ENCODE results near the gene CCHCR1.

Gene CCHCR1

DNA sequence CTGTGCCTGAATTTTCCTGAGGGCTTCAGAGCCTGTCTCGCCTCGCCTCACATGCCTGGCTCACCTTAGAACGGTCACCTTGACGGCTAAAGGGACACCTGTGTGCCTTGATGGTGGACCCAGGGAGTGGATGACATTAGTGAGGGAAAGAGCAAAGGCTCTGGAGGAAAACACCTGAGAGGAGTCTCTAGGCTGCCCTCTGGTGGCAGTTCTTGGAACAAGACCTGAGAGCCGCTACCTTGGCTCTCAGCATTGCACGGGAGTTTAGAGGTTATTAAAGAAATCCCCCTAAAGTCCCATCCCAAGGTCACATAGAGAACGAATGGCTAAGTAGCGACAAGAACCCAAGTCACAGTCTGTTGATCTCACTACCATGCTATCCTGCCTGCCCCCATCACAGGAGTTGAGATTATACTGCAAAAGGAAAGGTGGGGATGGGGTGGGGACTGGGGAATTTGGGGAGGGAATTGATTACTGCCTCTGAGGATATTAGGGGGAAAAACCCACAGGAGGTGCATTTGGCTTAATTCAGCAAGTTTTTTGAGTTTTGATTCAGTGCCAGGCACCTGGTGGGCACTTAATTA, 29.4 kb downstream of the CCHCR1 start:
- peak; percentile 43 for DNase-seq (ENCODE audit: low spot score)

DNA sequence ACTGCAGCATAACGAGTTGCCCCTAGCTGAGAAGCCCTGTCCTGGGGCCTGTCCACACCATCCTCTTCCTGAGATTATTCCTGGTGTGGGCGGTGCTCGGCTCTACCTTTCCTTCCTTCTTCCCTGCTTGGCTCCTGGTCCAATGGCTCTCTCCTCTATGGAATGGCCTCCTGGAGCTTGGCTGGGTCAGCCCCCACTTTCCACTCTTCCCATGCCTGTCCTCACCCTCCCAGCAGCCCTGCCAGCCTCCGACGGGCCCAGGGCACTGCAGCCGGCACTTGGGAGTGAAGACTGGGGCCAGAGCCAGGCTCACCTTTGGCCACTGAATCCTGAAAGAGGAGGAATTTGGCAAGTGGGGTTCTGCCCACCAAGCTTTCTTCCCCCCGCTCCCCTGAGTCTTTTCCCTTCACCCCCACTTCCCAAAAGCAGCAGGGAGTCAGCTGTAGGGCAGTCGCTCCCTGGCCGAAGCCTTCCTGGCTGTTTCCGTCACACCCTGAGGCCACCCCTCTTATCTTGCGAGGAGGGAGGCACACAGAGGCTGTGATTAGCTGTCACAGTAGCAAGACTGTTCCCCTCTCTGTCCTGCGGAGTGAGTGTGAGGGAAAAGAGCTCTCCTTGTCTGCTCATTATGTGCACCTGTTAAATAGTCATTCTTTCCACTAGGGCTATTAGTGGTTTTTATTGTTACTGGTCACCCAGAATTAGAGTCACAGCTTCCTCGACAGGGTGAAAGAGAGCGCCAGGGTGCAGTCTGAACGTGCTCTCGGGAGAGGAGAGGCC, 31.0 kb downstream of the CCHCR1 start:
- no peak for DNase-seq (ENCODE audit: low spot score)

DNA sequence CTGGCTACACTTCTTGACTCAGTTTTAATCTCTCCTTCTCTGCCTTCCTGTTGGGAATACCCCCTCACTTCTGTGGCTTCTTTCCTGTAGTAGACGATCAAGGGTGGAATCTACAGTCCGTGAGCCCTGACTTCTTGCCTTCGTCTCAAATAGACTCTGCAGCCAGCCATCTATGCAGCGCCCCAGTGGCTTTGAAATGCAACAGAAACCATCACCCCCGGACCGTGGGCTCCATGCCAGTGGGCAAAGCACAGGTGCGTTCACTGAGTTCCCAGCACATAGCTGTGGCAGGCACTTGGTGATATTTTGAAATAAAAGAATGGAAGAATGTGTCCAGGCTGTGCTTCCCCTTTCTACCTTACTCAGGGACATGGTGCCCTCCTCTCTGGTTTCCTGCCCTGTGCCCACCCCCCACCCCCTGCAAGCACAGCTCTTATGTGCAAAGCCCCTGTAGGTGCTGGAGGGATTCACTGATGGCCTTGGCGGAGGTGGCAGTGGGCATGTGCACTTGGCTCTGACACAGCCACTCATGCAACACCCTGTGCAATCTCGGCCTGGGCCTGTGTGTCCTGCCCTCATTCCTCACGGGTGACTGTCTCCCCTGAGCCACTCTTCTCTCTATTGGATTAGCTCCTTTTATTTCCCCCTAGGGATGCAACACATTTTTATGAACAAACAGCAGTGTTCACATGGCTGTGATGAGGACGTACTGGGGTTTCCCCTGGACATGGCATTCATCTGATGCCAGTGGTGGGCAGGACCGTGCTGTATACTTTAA, 31.8 kb downstream of the CCHCR1 start:
- DNase-seq (ENCODE audit: low spot score): no peak

DNA sequence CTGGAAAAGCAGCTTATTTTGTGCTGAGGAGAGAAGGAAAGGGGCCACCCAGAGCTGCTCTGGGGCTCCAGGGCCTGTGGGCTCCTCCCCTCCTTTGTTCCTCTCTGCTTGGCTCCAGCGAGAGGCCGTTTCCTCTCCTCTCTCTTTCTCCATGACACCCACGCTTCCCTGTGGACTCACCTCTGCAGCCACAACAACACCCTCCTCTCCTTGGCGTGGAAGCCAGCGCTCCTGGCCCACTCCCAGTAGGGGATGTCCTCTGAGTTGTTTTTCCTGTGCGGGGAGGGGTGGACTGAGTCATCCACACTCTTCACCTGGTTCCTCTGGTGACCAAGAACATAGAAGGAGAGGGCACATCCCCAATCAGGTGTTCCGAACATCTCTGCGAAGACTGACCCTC, 32.4 kb downstream of the CCHCR1 start:
- no peak for DNase-seq (ENCODE audit: low spot score)

DNA sequence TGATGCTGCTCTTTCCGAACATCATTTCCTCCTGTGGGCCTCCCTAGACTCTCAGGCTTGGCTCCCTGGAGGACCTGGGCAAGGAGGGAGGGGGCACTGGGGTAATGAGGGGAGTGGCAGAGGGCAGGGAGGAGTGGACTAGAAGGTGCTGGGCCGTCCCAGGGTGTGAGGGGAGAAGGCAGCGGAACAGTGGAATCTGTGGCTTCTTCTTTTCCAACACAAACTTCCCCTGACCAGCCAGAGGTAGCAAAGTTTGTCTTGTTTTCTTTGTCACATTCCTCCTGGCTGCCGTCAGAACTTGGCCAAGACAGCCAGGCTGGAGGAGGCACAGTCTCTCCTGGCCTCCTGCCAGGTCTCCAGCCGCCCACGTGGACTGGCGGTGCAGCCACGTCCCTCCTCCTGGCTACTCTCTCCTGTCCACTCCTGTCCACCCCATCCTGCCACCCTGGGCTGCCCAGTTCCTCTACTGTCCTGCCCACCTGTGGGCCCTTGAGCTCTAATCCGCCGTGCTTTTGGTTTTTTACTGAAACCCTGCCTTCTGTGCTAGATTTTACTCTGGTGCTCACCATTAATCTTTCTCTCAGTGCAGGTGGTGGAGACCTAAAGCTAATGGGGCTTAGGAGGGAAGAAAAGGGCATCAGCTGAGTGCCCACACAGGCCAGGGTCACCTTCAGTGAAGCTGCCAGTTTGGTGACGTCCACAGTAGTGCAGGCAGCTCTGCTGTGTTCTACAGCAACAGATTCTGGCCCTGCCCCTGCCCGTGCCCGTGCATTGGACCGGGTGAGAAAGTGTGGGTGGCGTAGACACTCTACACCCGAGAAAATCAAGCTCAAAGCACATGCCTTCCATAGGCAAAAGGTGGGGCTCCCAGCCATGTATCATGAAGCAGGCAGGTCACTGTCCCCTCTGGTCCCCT, 34.6 kb downstream of the CCHCR1 start:
- peak; percentile 35 for DNase-seq (ENCODE audit: low spot score)

DNA sequence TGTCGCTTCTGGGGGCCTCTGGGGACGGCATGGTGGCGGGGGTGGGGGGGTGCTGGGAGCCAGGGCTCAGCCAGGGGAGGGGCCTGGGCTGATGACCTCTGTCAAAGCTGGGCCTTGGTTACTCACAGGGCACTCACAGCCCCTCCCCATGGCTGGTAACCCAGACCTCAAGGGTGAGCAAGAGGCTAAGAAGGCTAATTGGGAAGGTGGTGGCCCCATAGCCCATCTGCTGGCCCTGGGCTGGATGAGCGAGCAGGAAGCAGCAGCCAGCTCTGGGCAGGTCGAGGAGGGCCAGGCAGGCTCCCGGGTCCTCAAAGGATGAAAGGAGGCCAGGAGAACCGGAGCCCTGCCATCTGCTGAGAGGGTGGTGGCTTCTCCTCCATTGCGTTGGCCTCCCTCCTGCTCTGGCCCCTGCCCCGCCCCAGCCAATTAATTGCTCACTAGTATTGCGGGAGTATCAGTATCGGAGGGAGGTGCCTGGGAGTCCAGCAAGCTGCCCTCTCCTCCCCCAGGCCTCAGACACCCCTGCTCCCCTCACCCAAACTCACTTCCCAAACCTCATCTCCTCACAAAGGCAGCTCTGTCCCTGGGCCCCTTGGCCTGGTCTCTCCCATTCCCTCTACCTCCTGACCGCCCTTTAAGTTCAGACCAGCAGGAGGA, 36.3 kb downstream of the CCHCR1 start:
- DNase-seq (ENCODE audit: low spot score): no peak

DNA sequence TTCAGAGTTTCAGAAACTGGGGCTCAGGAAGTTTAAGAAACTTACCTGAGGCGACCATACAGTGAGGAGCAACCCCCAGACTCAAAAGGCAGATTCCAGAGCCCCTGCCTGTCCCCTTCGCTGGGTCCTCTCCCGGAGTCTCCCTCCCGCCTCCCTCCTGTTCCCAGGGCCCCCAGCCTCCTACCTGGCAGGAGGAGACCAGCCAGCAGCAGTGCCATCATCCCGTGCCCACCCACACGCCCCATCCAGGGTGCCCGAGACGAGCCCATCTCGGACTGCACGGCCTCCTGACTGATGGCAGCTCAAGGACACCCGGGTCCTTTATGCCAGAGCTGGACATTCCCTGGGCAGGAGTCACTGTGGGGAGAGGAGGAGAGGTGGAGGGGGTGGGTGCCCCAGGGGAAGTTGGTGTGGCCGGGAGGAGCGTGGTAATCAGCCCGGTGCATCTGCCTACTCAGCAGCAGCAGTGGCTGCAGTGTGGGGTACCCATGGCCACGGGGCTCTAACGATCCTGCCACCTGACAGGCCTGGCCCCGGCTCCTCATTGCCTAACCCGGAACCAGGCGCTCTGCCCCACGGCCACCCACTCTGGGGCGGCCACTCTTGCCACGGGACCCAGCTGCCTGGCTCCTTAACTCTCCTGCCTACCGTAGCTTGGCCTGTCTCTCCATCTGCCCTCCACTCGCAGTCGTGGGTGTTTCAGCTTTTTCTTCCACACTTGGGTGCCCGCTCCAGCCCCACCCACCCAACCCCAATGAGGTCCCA, 37.3 kb downstream of the CCHCR1 start, which contains the start of gene CDSN:
CDSN (minus strand) TSS at position 296 of the 765 bp plus-strand sequence; CDS start at position 269, 27 bp downstream.
- no peak for DNase-seq (ENCODE audit: low spot score)

DNA sequence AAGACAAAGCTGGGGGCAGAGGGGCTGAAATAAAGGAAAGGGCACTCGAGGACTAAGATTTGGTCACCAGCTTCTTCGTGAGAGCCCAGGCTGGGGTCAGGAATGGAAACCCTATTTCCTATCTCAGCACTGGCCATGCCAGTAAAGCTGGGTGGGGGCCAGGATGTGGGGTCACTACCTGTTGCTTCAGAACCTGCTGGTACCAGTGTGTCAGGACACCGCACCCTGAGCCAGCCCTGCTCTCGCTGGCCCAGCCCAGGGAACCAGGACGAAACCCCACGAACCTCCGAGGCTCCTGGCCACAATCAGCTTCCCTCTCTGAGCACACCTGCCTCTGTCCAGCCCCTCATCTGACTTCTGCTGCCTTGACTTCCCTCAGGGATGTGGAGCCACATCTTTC, 39.4 kb downstream of the CCHCR1 start:
- DNase-seq (ENCODE audit: low spot score): no peak

DNA sequence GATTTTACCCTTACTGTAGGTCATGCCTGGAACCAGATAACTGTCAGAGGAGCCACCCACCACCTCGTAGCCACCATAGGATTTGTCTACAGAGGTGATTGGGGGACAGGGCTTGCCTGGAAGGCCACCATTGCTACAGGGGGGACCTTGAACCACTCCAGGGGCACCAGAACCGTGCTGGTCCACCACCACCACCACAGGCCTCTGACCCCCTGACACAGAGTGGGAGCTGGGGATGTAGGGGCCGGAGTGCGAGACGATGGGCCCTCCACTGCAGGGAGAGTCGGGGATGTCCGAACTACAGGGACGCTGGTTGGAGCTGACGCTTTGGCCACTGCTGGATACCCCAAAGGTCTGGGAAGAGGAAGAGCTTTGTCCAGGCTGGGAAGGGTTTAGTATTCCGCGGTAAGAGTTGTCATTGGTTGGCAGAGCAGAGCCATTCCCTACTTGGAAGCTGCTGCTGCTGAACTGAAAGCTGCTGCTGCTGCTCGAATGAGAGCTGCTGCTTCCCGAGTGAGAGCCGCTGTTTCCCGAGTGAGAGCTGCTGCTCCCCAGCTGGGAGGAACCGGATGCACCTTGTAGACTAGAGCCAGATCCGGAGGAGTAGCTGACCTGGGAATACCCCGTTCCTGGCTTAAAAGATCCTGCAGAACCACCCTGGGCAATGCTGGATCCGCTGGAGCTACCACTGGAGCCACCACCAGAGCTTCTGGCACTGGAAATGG, 40.8 kb downstream of the CCHCR1 start:
- no peak for DNase-seq (ENCODE audit: low spot score)

DNA sequence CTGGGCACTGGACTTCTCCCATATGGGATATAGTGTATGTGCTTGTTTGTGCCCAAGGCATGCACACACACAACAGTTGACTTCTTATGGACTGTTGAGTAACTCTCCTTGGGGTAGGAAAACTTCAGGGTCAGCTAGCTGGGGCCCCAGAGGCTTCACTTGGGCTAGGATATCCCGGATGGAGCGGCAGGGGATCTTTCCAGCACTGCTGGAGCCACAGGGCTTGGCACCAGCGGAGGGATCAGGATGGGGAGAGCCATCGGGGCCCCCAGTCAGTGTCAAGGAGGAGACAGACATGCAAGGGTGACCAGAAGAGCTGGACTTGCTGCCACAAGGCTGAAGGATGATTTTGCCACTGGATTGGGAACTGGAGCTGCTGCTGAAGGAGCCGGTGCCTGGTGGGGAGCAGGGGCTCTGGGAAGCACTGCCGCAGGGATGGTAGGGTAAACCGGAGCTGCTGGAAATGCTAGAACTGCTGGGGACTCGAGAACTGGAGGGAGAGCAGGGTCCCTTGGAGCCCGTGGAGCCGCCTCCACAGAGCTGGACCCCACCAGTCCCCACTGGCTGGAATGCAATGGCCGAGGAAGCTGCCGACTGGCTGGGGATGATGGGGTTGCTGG, 41.6 kb downstream of the CCHCR1 start:
- no peak for DNase-seq (ENCODE audit: low spot score)

DNA sequence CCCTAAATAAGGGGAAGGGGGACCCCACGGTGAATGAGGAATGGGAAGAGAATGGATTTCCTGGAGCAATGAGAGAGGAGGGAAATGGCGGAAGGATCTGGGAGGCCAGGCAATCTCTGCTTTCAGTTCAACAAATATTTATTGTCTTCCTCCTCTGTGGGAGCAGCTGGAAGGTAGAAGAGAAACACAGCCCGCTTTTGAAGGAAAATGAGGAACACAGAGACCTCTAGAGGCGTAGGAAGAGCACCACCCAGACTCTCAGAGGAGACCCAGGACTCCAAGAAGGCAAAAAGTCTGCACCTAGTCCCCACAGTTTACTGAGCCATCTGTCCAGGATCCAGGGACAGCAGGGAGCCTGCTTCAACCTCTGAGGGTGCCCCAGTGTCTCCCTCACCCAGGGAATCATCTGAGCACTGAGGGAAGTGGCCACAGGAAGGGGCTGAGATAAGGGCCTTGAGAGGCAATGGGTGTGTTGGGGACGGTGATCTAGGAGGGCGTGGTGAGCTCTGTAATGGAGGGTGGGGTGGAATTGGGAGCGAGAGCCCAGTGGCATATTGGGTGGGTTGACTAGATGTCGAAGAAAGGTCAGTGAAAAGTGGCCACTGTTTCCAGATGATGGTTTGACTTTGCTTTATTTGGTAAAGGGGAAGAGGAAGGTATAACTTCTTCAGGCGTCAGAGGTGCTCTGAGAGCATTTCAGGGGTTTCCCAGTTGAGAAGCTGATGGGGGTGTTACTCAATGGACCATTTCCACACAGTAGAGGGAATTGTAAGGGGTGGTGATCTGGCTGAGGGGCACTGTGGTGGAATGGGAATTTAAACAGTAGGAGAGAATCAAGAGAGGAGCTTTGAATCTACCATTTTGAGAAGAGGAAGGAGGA, 42.4 kb downstream of the CCHCR1 start:
- DNase-seq (ENCODE audit: low spot score): peak; percentile 85

DNA sequence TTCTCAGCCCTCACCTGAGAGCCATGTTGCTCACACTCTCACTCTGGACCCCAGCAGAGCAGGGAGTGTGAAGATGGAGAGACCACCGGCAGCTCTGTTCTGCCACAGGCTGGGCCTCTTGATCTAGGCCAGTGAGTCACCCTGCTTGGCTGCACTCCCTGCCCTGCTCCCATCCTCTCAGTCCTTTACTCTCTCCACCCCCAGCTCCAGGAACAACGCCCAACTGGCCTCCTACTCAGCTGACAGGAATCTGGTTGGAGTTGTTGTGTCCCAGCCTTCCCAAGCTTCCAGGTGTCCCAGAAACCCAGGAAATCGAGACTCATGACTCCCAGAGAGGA, 43.1 kb downstream of the CCHCR1 start, which contains the start of gene PSORS1C1:
PSORS1C1 (plus strand) TSS at position 260 of the 338 bp plus-strand sequence. CDS start 14,833 bp downstream, outside the sequence.
- peak; percentile 53 for DNase-seq (ENCODE audit: low spot score)

DNA sequence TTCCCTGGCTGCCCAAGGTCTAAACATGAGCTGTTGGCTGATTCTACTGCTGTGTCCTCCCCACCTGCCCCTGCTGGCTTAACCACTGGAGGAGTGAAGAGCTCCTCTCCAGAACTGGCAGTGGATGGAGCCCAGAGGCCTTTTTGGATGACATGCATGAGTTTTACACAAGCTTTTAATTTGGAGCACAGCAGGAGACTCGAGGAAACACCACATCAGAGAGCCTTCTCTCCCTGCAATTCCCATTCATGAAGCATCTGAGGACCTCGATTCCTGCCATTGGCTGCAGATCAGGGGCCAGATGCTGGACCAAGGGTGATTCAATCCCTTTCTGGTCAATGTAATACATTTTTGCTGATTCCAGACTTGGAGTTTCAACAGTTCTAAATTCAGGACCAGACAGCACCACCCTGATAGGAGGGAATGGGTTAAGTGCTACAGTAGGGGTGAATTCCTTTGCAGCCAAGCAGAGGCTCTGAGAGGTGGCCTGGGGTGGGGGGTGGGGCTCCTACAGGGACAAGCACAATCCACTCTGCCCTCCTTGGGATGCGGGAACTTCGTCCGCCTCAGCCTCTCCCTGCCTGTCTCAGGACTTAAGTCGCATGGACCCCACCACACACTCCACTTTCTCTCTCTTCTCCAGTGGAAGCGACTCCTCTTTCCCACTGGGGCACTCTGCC, 43.6 kb downstream of the CCHCR1 start:
- DNase-seq (ENCODE audit: low spot score): no peak

DNA sequence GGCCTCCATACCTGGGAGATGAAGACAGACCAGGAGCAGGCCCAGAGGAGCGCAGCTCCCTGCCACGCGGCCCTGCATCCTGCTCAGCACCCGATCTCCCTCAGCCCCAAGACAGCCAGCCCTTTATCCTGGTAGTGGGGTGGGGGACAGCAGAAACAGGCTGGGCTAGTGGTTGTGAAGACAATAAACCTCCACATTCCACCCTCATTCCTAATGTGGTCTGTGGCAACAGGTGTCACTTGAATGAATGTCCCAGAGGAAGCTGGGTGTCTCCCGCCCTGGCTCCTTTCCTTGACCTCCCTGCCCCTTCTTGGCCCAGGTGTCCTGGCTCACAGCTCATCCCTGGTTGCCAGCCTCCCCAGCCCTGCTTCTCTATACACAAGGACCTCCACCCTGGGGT, 45.1 kb downstream of the CCHCR1 start, which contains the start of gene C6orf15:
C6orf15 (minus strand) TSS at position 98 of the 400 bp plus-strand sequence; CDS start at position 78, 20 bp downstream.
- DNase-seq (ENCODE audit: low spot score): no peak

DNA sequence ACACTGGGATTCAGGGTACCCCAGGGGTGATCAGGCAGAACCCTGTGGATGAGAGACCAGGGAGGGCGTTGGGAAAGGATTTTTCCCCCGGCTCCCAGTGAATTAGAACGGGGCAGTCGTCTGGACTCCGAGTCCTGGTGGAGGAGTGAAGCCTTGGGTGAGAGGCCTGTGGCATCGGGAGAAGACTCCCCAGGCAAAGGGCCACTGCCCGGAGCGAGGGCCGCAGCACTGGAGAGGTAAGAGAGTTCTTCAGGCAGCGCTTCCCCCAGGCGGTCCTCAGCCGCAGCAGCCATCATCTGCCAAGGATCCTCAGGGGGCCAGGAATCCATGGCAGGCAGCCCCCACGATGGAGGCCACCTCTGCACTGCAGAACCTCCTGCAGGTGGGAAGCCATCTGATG, 45.9 kb downstream of the CCHCR1 start:
- DNase-seq (ENCODE audit: low spot score): no peak

DNA sequence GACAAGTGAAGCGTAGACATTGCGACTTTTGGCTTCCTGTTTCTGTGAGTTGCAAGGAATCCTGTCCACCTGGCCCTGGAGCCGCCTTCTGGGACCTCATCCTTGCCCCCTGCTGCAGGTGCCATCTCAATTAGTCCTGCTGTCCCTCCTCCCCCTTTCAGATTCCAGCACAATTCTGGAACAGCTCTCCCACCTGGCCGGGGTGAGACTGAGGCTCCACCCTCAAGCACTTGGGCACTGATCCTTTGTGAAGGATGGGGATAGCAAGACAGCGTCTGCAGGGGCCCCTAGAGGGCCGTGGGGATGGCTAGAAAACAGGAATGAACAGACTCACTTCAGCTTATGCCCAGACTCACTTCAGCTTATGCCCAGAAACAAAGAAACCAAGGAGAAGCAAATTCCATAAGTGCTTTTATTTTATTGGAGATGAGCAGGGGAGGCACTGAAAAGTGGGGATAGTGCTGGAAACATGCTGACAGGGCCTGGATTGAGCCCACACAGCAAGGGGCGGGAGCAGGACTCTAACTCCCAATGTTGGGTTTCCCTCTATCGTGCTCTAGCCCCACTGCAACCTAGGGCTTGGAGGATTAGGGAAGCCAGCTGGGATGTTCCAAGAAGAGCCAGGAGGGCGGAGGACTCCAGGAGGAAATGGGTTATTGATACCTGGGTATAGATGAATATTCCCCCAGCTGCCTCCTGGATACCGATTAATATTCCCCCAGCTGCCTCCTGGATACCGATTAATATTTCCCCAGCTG, 46.6 kb downstream of the CCHCR1 start:
- no peak for DNase-seq (ENCODE audit: low spot score)

DNA sequence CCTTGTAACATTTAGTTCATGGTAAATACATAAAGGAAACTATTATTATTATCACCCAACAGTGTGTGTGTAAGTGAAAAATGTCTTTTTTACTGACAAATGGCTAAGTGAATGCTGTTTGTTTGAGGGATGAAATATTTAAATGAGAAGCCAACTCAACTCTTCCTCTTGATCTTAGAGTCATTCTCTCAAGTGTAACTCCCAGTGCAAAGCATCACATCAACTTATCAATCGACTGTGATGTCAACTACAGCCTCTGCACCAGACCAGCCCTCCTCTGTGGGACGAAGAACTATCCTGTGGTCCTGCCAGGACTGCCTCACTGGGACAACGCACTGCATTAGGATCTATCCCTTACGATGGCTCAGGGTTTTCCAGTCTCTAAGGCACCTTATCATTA, 50.5 kb downstream of the CCHCR1 start:
- DNase-seq (ENCODE audit: low spot score): no peak
